Measurements from ENCODE around the gene ATP9A.

GRCh38 chr20:51801823-51802123 lies 33.6 kb upstream of the ATP9A start:
- TF ChIP-seq, protein P1, sequence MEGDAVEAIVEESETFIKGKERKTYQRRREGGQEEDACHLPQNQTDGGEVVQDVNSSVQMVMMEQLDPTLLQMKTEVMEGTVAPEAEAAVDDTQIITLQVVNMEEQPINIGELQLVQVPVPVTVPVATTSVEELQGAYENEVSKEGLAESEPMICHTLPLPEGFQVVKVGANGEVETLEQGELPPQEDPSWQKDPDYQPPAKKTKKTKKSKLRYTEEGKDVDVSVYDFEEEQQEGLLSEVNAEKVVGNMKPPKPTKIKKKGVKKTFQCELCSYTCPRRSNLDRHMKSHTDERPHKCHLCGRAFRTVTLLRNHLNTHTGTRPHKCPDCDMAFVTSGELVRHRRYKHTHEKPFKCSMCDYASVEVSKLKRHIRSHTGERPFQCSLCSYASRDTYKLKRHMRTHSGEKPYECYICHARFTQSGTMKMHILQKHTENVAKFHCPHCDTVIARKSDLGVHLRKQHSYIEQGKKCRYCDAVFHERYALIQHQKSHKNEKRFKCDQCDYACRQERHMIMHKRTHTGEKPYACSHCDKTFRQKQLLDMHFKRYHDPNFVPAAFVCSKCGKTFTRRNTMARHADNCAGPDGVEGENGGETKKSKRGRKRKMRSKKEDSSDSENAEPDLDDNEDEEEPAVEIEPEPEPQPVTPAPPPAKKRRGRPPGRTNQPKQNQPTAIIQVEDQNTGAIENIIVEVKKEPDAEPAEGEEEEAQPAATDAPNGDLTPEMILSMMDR (IDR thresholded peaks at IDR 0.05; ENCODE audit: low read depth, low read length, missing input control): no peak
- TF ChIP-seq, protein P2, sequence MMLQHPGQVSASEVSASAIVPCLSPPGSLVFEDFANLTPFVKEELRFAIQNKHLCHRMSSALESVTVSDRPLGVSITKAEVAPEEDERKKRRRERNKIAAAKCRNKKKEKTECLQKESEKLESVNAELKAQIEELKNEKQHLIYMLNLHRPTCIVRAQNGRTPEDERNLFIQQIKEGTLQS (IDR thresholded peaks at IDR 0.05): no peak
- TF ChIP-seq YY1 (IDR thresholded peaks at IDR 0.05) (no peak), REST (IDR thresholded peaks at IDR 0.05) (no peak), MAX (IDR thresholded peaks at IDR 0.05) (no peak)

Data from liver (tissue), 3 donors.